H9 (cell line): Measurements from ENCODE around the gene LILRA1. TPM values are rescaled to one million over a fixed set of nuclear protein-coding genes. Genes with fewer than 3 reads are reported as not detected.
"Not testable (repeated sequence)": the region's sequence is repeated elsewhere in the genome, so short reads cannot be mapped to it uniquely, and the experiment has no call there.

Experiments used
- DNase-seq: peaks from one replicate; pipeline ENCODE4 v3.0.0-alpha.2; 2017
- H2AFZ ChIP-seq: one replicate; pipeline ENCODE4 v1.6.1; 2013; ENCODE audit warnings: mild to moderate bottlenecking, low read length, control low read depth, moderate library complexity
- H2AK5ac ChIP-seq: 2 replicates; pipeline ENCODE4 v1.6.1; 2013; ENCODE audit warnings: low read length, control low read depth, mixed read lengths; ENCODE audit not compliant: insufficient read length
- H2BK120ac ChIP-seq: one replicate; pipeline ENCODE4 v1.6.1; 2013; ENCODE audit warnings: low read depth, mild to moderate bottlenecking, low read length, control low read depth, inconsistent platforms; ENCODE audit not compliant: poor library complexity, severe bottlenecking
- H2BK12ac ChIP-seq: 2 replicates; pipeline ENCODE4 v1.6.1; 2013; ENCODE audit warnings: low read length, control low read depth, mixed read lengths, low read depth; ENCODE audit not compliant: insufficient read length
- H2BK15ac ChIP-seq: 2 replicates; pipeline ENCODE4 v1.6.1; 2013; ENCODE audit warnings: low read depth, low read length, control low read depth
- H2BK20ac ChIP-seq: one replicate; pipeline ENCODE4 v1.6.1; 2013; ENCODE audit warnings: low read depth, mild to moderate bottlenecking, low read length, control low read depth, inconsistent platforms; ENCODE audit not compliant: poor library complexity, severe bottlenecking
- H2BK5ac ChIP-seq: 2 replicates; pipeline ENCODE4 v1.6.1; 2013; ENCODE audit warnings: low read length, control low read depth, mixed read lengths; ENCODE audit not compliant: insufficient read length
- H3K14ac ChIP-seq: 2 replicates; pipeline ENCODE4 v1.6.1; 2013; ENCODE audit warnings: low read length, control low read depth; ENCODE audit not compliant: insufficient read depth
- H3K18ac ChIP-seq: 2 replicates; pipeline ENCODE4 v1.6.1; 2013; ENCODE audit warnings: low read depth, mild to moderate bottlenecking, mixed read lengths, low read length, control low read depth; ENCODE audit not compliant: insufficient read length
- H3K23ac ChIP-seq: 2 replicates; pipeline ENCODE4 v1.6.1; 2013; ENCODE audit warnings: low read length, control low read depth, mixed read lengths, low read depth; ENCODE audit not compliant: insufficient read length
- H3K23me2 ChIP-seq: 2 replicates; pipeline ENCODE4 v1.6.1; 2013; ENCODE audit warnings: low read depth, mild to moderate bottlenecking, mixed read lengths, low read length, control low read depth; ENCODE audit not compliant: insufficient read length, poor library complexity, severe bottlenecking
- H3K27ac ChIP-seq: 2 replicates; pipeline ENCODE4 v1.5.1; 2013; ENCODE audit warnings: low read length, control low read depth, mixed read lengths, low read depth; ENCODE audit not compliant: insufficient read length
- H3K27me3 ChIP-seq: 2 replicates; pipeline ENCODE4 v1.6.1; 2013; ENCODE audit warnings: low read length, control low read depth, inconsistent platforms; ENCODE audit not compliant: insufficient read depth
- H3K4ac ChIP-seq: 2 replicates; pipeline ENCODE4 v1.6.1; 2013; ENCODE audit warnings: low read depth, mild to moderate bottlenecking, control low read depth, inconsistent platforms, low read length, moderate library complexity
- H3K4me1 ChIP-seq: 2 replicates; pipeline ENCODE4 v1.6.1; 2013; ENCODE audit warnings: low read length, control low read depth, inconsistent platforms; ENCODE audit not compliant: insufficient read depth
- H3K4me2 ChIP-seq: 2 replicates; pipeline ENCODE4 v1.6.1; 2013; ENCODE audit warnings: low read length, control low read depth, mixed read lengths; ENCODE audit not compliant: insufficient read length, insufficient read depth
- H3K56ac ChIP-seq: 2 replicates; pipeline ENCODE4 v1.6.1; 2013; ENCODE audit warnings: low read depth, mild to moderate bottlenecking, mixed read lengths, low read length, control low read depth; ENCODE audit not compliant: insufficient read length
- H3K79me1 ChIP-seq: 2 replicates; pipeline ENCODE4 v1.6.1; 2013; ENCODE audit warnings: low read depth, mild to moderate bottlenecking, moderate library complexity, low read length, control low read depth, inconsistent platforms; ENCODE audit not compliant: insufficient read depth, poor library complexity, severe bottlenecking
- H3K79me2 ChIP-seq: 2 replicates; pipeline ENCODE4 v1.6.1; 2013; ENCODE audit warnings: low read length, control low read depth, inconsistent platforms; ENCODE audit not compliant: insufficient read depth
- H3K9ac ChIP-seq: 2 replicates; pipeline ENCODE4 v1.6.1; 2013; ENCODE audit warnings: low read length, control low read depth, mixed read lengths; ENCODE audit not compliant: insufficient read length; ENCODE audit errors: extremely low read depth
- H3K9me3 ChIP-seq: one replicate; pipeline ENCODE4 v1.6.1; 2013; ENCODE audit warnings: low read depth, low read length, inconsistent platforms; ENCODE audit not compliant: control insufficient read depth
- H3T11ph ChIP-seq: one replicate; pipeline ENCODE4 v1.6.1; 2013; ENCODE audit warnings: mild to moderate bottlenecking, low read length, control low read depth, inconsistent platforms
- H4K20me1 ChIP-seq: one replicate; pipeline ENCODE4 v1.6.1; 2013; ENCODE audit not compliant: control insufficient read depth, insufficient read length, insufficient read depth
- H4K5ac ChIP-seq: 2 replicates; pipeline ENCODE4 v1.6.1; 2013; ENCODE audit warnings: low read depth, mild to moderate bottlenecking, mixed read lengths, low read length, control low read depth; ENCODE audit not compliant: insufficient read length
- H4K8ac ChIP-seq: replicated peaks from 2 replicates; pipeline ENCODE4 v1.6.1; 2013; ENCODE audit warnings: low read length, control low read depth, mixed read lengths, low read depth; ENCODE audit not compliant: insufficient read length
- H4K91ac ChIP-seq: 2 replicates; pipeline ENCODE4 v1.6.1; 2013; ENCODE audit warnings: low read depth, mild to moderate bottlenecking, moderate library complexity, mixed read lengths, low read length, control low read depth; ENCODE audit not compliant: insufficient read length
- H3K27ac Mint-ChIP-seq, 3 experiments: 2 replicates in 2 of 3; 3 replicates in 1 of 3; pipeline ENCODE4 v1.8.0; 2020 to 2021; ENCODE audit warnings: mixed read lengths in 3 of 3, mild to moderate bottlenecking in 1 of 3, moderate library complexity in 1 of 3
- H3K27me3 Mint-ChIP-seq: 2 replicates; pipeline ENCODE4 v1.8.0; 2021; ENCODE audit warnings: low read depth, mild to moderate bottlenecking, moderate library complexity, mixed read lengths
- H3K36me3 Mint-ChIP-seq, 3 experiments: 2 replicates in 2 of 3; 3 replicates in 1 of 3; pipeline ENCODE4 v1.8.0; 2020 to 2021; ENCODE audit warnings: low read depth in 3 of 3, mixed read lengths in 3 of 3; ENCODE audit not compliant: insufficient read depth in 1 of 3
- H3K4me1 Mint-ChIP-seq, 2 experiments: 2 replicates each; pipeline ENCODE4 v1.8.0; 2020; ENCODE audit warnings: mixed read lengths in 2 of 2
- H3K4me3 Mint-ChIP-seq, 2 experiments: 2 replicates in 1 of 2; 3 replicates in 1 of 2; pipeline ENCODE4 v1.8.0; 2020 to 2021; ENCODE audit warnings: mild to moderate bottlenecking in 2 of 2, mixed read lengths in 2 of 2, moderate library complexity in 1 of 2
- H3K9me3 Mint-ChIP-seq, 2 experiments: 2 replicates in 1 of 2; 3 replicates in 1 of 2; pipeline ENCODE4 v1.8.0; 2020; ENCODE audit warnings: mild to moderate bottlenecking in 2 of 2, mixed read lengths in 2 of 2, moderate library complexity in 1 of 2
- WGBS: extraction: QIAGEN DNeasy Blood & Tissue Kit; methylation state at CpG from one replicate; pipeline ENCODE4 v1.1.7; 2013; ENCODE audit warnings: missing lambda C conversion rate, low lambda C conversion rate, mixed read lengths; ENCODE audit not compliant: insufficient read length; ENCODE audit errors: extremely low coverage; 5-methylcytosine and 5-hydroxymethylcytosine counted together
- total RNA-seq: library from RNA; stranded (reverse); gene quantifications from 2 replicates; pipeline ENCODE4 v1.2.1, GENCODE V29; 2021

Gene LILRA1
- total RNA-seq, 1 experiment from 2014 or later, result not detected

DNA sequence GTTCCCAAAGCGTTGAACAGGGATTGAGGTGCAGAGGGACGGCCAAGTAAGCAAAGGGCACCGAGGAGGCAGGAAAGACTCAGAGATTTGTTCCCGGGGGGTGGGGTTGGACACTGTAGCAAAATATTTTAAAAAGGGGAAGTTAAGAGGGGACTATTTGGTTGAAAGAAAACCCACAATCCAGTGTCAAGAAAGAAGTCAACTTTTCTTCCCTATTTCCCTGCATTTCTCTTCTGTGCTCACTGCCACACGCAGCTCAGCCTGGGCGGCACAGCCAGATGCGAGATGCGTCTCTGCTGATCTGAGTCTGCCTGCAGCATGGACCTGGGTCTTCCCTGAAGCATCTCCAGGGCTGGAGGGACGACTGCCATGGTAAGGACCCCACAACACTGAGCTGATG, 36.8 kb downstream of the LILRA1 start, which contains the start of gene LILRB1:
Gene LILRB1 (plus strand): TSS at position 223 of the 400 bp plus-strand sequence. CDS start 590 bp downstream, outside the sequence.
- H3K4me1 ChIP-seq, H2AFZ ChIP-seq, H3K14ac ChIP-seq, H3K4me1 Mint-ChIP-seq, H3K4me3 Mint-ChIP-seq, H3K4ac ChIP-seq, H2BK5ac ChIP-seq, H4K91ac ChIP-seq, H2BK20ac ChIP-seq, H3K27ac Mint-ChIP-seq, H3K9ac ChIP-seq, H3K23ac ChIP-seq, H3K4me2 ChIP-seq, H3K23me2 ChIP-seq, H2BK120ac ChIP-seq, H4K20me1 ChIP-seq, H4K5ac ChIP-seq, H2BK15ac ChIP-seq, H3K27me3 ChIP-seq, H3K27ac ChIP-seq, DNase-seq, H3K56ac ChIP-seq, H2BK12ac ChIP-seq, H3K79me1 ChIP-seq, H3K18ac ChIP-seq, H4K8ac ChIP-seq, H3K79me2 ChIP-seq, H2AK5ac ChIP-seq, H3T11ph ChIP-seq, H3K27me3 Mint-ChIP-seq: not testable (repeated sequence)
- Mint-ChIP-seq H3K9me3 (peaks cover 87 to 95% of the 10 kb centered on the region in 2 experiments), H3K36me3 (peaks cover 0 to 33% (median 14%) of the 10 kb centered on the region in 3 experiments; a peak in 6 of 7 replicates)
- peaks cover 65% of the 10 kb centered on the region for H3K9me3 ChIP-seq
- no CpG with 5 or more reads among the region's 9 CpGs for WGBS
